22Rv1 (cell line): ENCODE measurements around the gene IQSEC2.

Source experiments
- CTCF ChIP-seq: fragments of 450-650 bp; IDR thresholded peaks from 2 replicates; pipeline ENCODE4 v1.5.1; 2017; ENCODE audit warnings: mild to moderate bottlenecking
- ZFX ChIP-seq: fragments of 450-650 bp; IDR thresholded peaks from 2 replicates; pipeline ENCODE4 v1.6.1; 2017; ENCODE audit warnings: antibody characterized with exemption, borderline replicate concordance

GRCh38 chrX:53266914-53267313 is 14.5 kb downstream of the IQSEC2 start:
- TF ChIP-seq CTCF: no peak
- TF ChIP-seq ZFX: no peak
